Measurements from ENCODE around the gene HECTD4. TPM values are rescaled to one million over a fixed set of nuclear protein-coding genes. Genes with fewer than 3 reads are reported as not detected.
A peak's percentile ranks its signal among the peaks of the same experiment; 100 is the strongest.
"Not testable (repeated sequence)": the region's sequence is repeated elsewhere in the genome, so short reads cannot be mapped to it uniquely, and the experiment has no call there.

Gene HECTD4
- total and polyA plus RNA-seq, 12 donors, result 3.0 to 33.7 (median 23.9) TPM

DNA sequence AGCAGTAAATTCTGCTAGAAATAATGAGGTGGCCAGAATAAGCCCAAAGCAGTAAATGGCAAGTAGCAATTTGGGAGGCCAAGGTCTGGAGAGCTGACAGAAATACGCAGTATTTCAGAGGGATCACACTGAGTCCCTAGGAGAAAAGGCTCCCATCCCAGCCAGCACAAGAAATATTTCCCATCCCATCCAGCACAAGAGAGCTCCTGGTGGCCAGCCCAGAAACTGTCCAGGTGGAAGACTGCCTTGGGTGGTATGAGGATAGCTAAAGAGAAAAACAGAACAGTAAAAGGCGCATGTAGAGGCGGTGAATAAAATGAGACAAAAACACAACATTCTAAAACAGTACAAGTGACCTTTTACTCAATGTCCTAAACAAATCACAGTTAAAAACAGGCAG, 120.7 kb downstream of the HECTD4 start:
- ATAC-seq, result peak in 1 of 8 donors; percentile 54
- Histone ChIP-seq H3K36me3 (peaks cover 0 to 99% (median 42%) of the 10 kb centered on the region in 9 donors), H3K27me3 (no peaks in the 10 kb centered on the region), H3K4me3 (no peak overlapping the region), H3K4me1 (no peaks in the 10 kb centered on the region), H3K27ac (no peak overlapping the region), H3K9me3 (no peaks in the 10 kb centered on the region)
- intact Hi-C loops (cut with DNase I), result no loop called here
- 91 to 93% methylated on average over 3 of the region's 3 CpGs for WGBS, 2 donors
- TF ChIP-seq CTCF (IDR thresholded peaks at IDR 0.05), result peak in 3 of 9 donors; percentile 11 to 30 (median 16)
- DNase-seq, result no peak

GRCh38 chr12:112258926-112259325, 123.3 kb downstream of the HECTD4 start:
- Histone ChIP-seq H3K4me3 (no peak overlapping the region), H3K4me1 (no peaks in the 10 kb centered on the region), H3K27me3 (no peaks in the 10 kb centered on the region), H3K9me3 (no peaks in the 10 kb centered on the region), H3K36me3 (peaks cover 0 to 99% (median 36%) of the 10 kb centered on the region in 9 donors), H3K27ac (no peak overlapping the region)
- no peak for DNase-seq
- no peak for TF ChIP-seq CTCF (IDR thresholded peaks at IDR 0.05)
- intact Hi-C loops (cut with DNase I), result loop anchor here in 4 of 10 donors (5.0 to 10.0 kb wide), 3 partner anchors 126 to 297 kb away; partner anchors contain the start of gene HECTD4 (in 3 of the 4)
- no peak for ATAC-seq
- WGBS, 2 donors, result 92 to 93% methylated on average over 1 of the region's 1 CpG

GRCh38 chr12:112256780-112257179, 125.5 kb downstream of the HECTD4 start:
- no peak for TF ChIP-seq CTCF (IDR thresholded peaks at IDR 0.05)
- 74 to 89% methylated on average over 3 of the region's 3 CpGs for WGBS, 2 donors
- Histone ChIP-seq H3K36me3 (peaks cover 0 to 100% (median 39%) of the 10 kb centered on the region in 9 donors), H3K4me1 (no peaks in the 10 kb centered on the region), H3K4me3 (no peak overlapping the region), H3K9me3 (no peaks in the 10 kb centered on the region), H3K27me3 (no peaks in the 10 kb centered on the region), H3K27ac (no peak overlapping the region)
- intact Hi-C loops (cut with DNase I), result loop anchor here in 4 of 10 donors (5.0 to 10.0 kb wide), 3 partner anchors 128 to 294 kb away; partner anchors contain the start of gene HECTD4 (in 3 of the 4)
- no peak for DNase-seq
- ATAC-seq, result no peak

- intact Hi-C loops (cut with DNase I), result loop anchor here in 3 of 10 donors (10.0 kb wide), 2 partner anchors 133 to 197 kb away; partner anchors contain the start of gene HECTD4 (in 3 of the 3)
- no peak for TF ChIP-seq CTCF (IDR thresholded peaks at IDR 0.05)
- no peak overlapping the region for H3K27ac ChIP-seq
- DNase-seq, result no peak
- H3K27me3 ChIP-seq, result no peaks in the 10 kb centered on the region
- peaks cover 0 to 100% (median 50%) of the 10 kb centered on the region in 9 donors for H3K36me3 ChIP-seq
- ATAC-seq, result no peak
- no peaks in the 10 kb centered on the region for H3K4me1 ChIP-seq
- H3K4me3 ChIP-seq, result no peak overlapping the region
- 68 to 91% methylated on average over 4 of the region's 4 CpGs for WGBS, 2 donors
- H3K9me3 ChIP-seq, result no peaks in the 10 kb centered on the region
These were observed 130.0 kb downstream of the HECTD4 start for GRCh38 chr12:112252184-112252583.

- intact Hi-C loops (cut with DNase I); H3K27ac ChIP-seq; H3K9me3 ChIP-seq; H3K27me3 ChIP-seq; H3K4me1 ChIP-seq; H3K4me3 ChIP-seq; DNase-seq; ATAC-seq: not testable (repeated sequence)
- peaks cover 0 to 100% (median 47%) of the 10 kb centered on the region in 9 donors for H3K36me3 ChIP-seq
- 96 to 100% methylated on average over 1 of the region's 1 CpG for WGBS, 2 donors
These were observed 137.3 kb downstream of the HECTD4 start for GRCh38 chr12:112244902-112245301.

Data from heart right ventricle (tissue), 16 donors.